ENCODE data around the gene COL26A1. TPM values are rescaled to one million over a fixed set of nuclear protein-coding genes. Genes with fewer than 3 reads are reported as not detected.

Gene COL26A1
- total RNA-seq, 1 experiment from 2014 or later = 0.20 TPM

DNA sequence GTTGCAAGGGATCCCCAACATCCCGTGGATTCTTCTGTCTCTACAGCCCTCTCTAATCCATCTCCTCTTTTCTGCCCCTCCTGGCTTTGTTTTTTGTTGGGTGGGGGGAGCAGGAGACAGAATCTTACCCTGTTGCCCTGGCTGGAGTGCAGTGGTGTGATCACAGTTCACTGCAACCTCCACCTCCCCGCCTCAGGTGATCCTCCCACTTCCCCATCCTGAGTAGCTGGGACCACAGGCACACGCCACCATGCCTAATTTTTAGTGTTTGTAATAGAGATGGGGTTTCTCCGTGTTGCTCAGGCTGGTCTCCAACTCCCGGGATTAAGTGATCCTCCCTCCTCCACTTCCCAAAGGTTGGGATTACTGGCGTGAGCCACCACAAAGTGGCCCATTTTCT is 144.7 kb downstream of the COL26A1 start:
- intact Hi-C loops (cut with micrococcal nuclease; ENCODE audit: unreplicated experiment) = loop anchor here (2.0 to 10.0 kb wide), 4 partner anchors 65 to 225 kb away; partner anchors contain the start of gene IFT22
- no peaks in the 10 kb centered on the region for H3K9me2 ChIP-seq (ENCODE audit: insufficient read depth)
- H3K36me3 ChIP-seq (ENCODE audit: low read depth) = no peaks in the 10 kb centered on the region
- no TSS peak for BruUV-seq (replicated peaks)
- POLR2A ChIA-PET (ENCODE audit: unreplicated experiment) = interaction anchor here (0.7 kb wide), 1 partner anchor 141 kb away, joined by 7 read pairs; no protein-coding TSS in a partner anchor
- no peaks in the 10 kb centered on the region for H3F3A ChIP-seq (ENCODE audit: insufficient read depth, low read depth)
- H4K20me1 ChIP-seq (ENCODE audit: insufficient read depth) = no peaks in the 10 kb centered on the region
- no peaks in the 10 kb centered on the region for H3K4me1 ChIP-seq (replicated peaks; ENCODE audit: insufficient read depth)
- CTCF ChIA-PET = no interaction called here
- H3K4me3 ChIP-seq = no peak overlapping the region
- TF ChIP-seq EZH2 (IDR thresholded peaks at IDR 0.05; ENCODE audit: low read depth) = no peak
- no peak for TF ChIP-seq CTCF (conservative IDR thresholded peaks at IDR 0.05)
- no peak overlapping the region for H2AFZ ChIP-seq
- no peak overlapping the region for H3K27ac ChIP-seq
- H3K79me2 ChIP-seq (ENCODE audit: low read depth) = no peaks in the 10 kb centered on the region
- peaks cover 54% of the 10 kb centered on the region for H3K27me3 ChIP-seq (ENCODE audit: insufficient read depth, low read depth)
- H3K9me3 ChIP-seq (ENCODE audit: insufficient read depth, low read depth) = no peaks in the 10 kb centered on the region
- no peak overlapping the region for H3K4me2 ChIP-seq
- DNase-seq = no peak

GRCh38 chr7:101507791-101508252 is 145.1 kb downstream of the COL26A1 start:
- Histone ChIP-seq H3F3A (ENCODE audit: insufficient read depth, low read depth) (no peaks in the 10 kb centered on the region), H3K4me1 (replicated peaks; ENCODE audit: insufficient read depth) (no peaks in the 10 kb centered on the region), H3K9me2 (ENCODE audit: insufficient read depth) (no peaks in the 10 kb centered on the region), H3K27me3 (ENCODE audit: insufficient read depth, low read depth) (peaks cover 57% of the 10 kb centered on the region), H2AFZ (no peak overlapping the region), H3K4me2 (no peak overlapping the region), H4K20me1 (ENCODE audit: insufficient read depth) (no peaks in the 10 kb centered on the region), H3K4me3 (no peak overlapping the region), H3K79me2 (ENCODE audit: low read depth) (no peaks in the 10 kb centered on the region), H3K36me3 (ENCODE audit: low read depth) (no peaks in the 10 kb centered on the region), H3K9me3 (ENCODE audit: insufficient read depth, low read depth) (no peaks in the 10 kb centered on the region), H3K27ac (no peak overlapping the region)
- no TSS peak for BruUV-seq (replicated peaks)
- ChIA-PET CTCF (interaction anchor here (0.6 to 1.1 kb wide), 2 partner anchors 212 to 364 kb away, joined by 3 read pairs; no protein-coding TSS in a partner anchor), POLR2A (ENCODE audit: unreplicated experiment) (no interaction called here)
- TF ChIP-seq CTCF (conservative IDR thresholded peaks at IDR 0.05) (peak; percentile 87), EZH2 (IDR thresholded peaks at IDR 0.05; ENCODE audit: low read depth) (no peak)
- peak; percentile 46 to 70 for DNase-seq
- intact Hi-C loops (cut with micrococcal nuclease; ENCODE audit: unreplicated experiment) = loop anchor here (2.0 to 10.0 kb wide), 4 partner anchors 66 to 225 kb away; partner anchors contain the start of gene IFT22

DNA sequence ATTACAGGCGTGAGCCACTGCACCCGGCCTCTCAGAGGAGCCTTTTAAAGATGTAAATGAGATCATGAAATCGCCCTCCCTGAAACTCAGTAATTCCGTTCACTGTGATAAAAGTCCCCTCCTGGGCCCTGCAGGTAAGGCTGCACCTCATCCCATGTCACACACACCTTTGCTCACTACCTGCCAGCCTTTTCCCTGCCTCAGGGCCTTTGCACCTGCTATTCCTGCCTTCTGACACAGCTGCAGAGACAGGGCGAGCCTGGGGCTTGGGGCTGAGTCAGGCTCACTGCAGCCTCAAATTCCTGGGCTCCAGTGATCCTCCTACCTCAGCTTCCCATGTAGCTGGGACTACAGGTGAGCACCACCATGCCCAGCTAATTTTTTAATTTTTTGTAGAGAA is 147.6 kb downstream of the COL26A1 start:
- H3K4me2 ChIP-seq = no peak overlapping the region
- no peak overlapping the region for H2AFZ ChIP-seq
- H3K79me2 ChIP-seq (ENCODE audit: low read depth) = no peaks in the 10 kb centered on the region
- ChIA-PET CTCF (interaction anchor here (0.6 kb wide), 2 partner anchors 46 to 147 kb away, joined by 3 to 12 read pairs; partner anchors contain the start of gene COL26A1), POLR2A (ENCODE audit: unreplicated experiment) (no interaction called here)
- peaks cover 70% of the 10 kb centered on the region for H3K27me3 ChIP-seq (ENCODE audit: insufficient read depth, low read depth)
- no peaks in the 10 kb centered on the region for H3K36me3 ChIP-seq (ENCODE audit: low read depth)
- H3F3A ChIP-seq (ENCODE audit: insufficient read depth, low read depth) = no peaks in the 10 kb centered on the region
- intact Hi-C loops (cut with micrococcal nuclease; ENCODE audit: unreplicated experiment) = no loop called here
- TF ChIP-seq EZH2 (IDR thresholded peaks at IDR 0.05; ENCODE audit: low read depth) = no peak
- no peak for TF ChIP-seq CTCF (conservative IDR thresholded peaks at IDR 0.05)
- H4K20me1 ChIP-seq (ENCODE audit: insufficient read depth) = no peaks in the 10 kb centered on the region
- H3K27ac ChIP-seq = no peak overlapping the region
- no TSS peak for BruUV-seq (replicated peaks)
- H3K4me3 ChIP-seq = no peak overlapping the region
- no peak for DNase-seq
- no peaks in the 10 kb centered on the region for H3K9me3 ChIP-seq (ENCODE audit: insufficient read depth, low read depth)
- H3K9me2 ChIP-seq (ENCODE audit: insufficient read depth) = no peaks in the 10 kb centered on the region
- no peaks in the 10 kb centered on the region for H3K4me1 ChIP-seq (replicated peaks; ENCODE audit: insufficient read depth)

All from PC-9 (cell line).